Measurements from ENCODE around the gene SMKR1. TPM values are rescaled to one million over a fixed set of nuclear protein-coding genes. Genes with fewer than 3 reads are reported as not detected.

SMKR1 gene
- total RNA-seq, 2 donors from 2014 or later, result 0.59 to 6.6 TPM

GRCh38 chr7:129535896-129536295 lies 33.6 kb downstream of the SMKR1 start:
- DNase-seq (ENCODE audit: low spot score), result no peak
- Histone ChIP-seq H3K27me3 (replicated peaks; ENCODE audit: insufficient read depth) (no peaks in the 10 kb centered on the region), H3K36me3 (no peaks in the 10 kb centered on the region), H3K4me1 (replicated peaks) (no peaks in the 10 kb centered on the region), H3K4me3 (no peak overlapping the region), H3K9me3 (no peaks in the 10 kb centered on the region), H3K27ac (no peak overlapping the region)
- WGBS, result 79% methylated on average over 5 of the region's 5 CpGs
- intact Hi-C loops (cut with DNase I), result no loop called here
- no peak for TF ChIP-seq POLR2A (IDR thresholded peaks at IDR 0.05)
- TF ChIP-seq, protein P1, sequence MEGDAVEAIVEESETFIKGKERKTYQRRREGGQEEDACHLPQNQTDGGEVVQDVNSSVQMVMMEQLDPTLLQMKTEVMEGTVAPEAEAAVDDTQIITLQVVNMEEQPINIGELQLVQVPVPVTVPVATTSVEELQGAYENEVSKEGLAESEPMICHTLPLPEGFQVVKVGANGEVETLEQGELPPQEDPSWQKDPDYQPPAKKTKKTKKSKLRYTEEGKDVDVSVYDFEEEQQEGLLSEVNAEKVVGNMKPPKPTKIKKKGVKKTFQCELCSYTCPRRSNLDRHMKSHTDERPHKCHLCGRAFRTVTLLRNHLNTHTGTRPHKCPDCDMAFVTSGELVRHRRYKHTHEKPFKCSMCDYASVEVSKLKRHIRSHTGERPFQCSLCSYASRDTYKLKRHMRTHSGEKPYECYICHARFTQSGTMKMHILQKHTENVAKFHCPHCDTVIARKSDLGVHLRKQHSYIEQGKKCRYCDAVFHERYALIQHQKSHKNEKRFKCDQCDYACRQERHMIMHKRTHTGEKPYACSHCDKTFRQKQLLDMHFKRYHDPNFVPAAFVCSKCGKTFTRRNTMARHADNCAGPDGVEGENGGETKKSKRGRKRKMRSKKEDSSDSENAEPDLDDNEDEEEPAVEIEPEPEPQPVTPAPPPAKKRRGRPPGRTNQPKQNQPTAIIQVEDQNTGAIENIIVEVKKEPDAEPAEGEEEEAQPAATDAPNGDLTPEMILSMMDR (IDR thresholded peaks at IDR 0.05), result no peak
- no peak for TF ChIP-seq POLR2AphosphoS5 (IDR thresholded peaks at IDR 0.05)

GRCh38 chr7:129536323-129536722 lies 34.0 kb downstream of the SMKR1 start:
- H3K36me3 ChIP-seq, result no peaks in the 10 kb centered on the region
- intact Hi-C loops (cut with DNase I), result no loop called here
- no peaks in the 10 kb centered on the region for H3K9me3 ChIP-seq
- H3K27ac ChIP-seq, result no peak overlapping the region
- H3K4me1 ChIP-seq (replicated peaks), result no peaks in the 10 kb centered on the region
- H3K4me3 ChIP-seq, result no peak overlapping the region
- no peaks in the 10 kb centered on the region for H3K27me3 ChIP-seq (replicated peaks; ENCODE audit: insufficient read depth)
- WGBS, result 68% methylated on average over 9 of the region's 9 CpGs
- no peak for DNase-seq (ENCODE audit: low spot score)
- no peak for TF ChIP-seq POLR2AphosphoS5 (IDR thresholded peaks at IDR 0.05)
- TF ChIP-seq, protein P1 (IDR thresholded peaks at IDR 0.05), result no peak
- TF ChIP-seq POLR2A (IDR thresholded peaks at IDR 0.05), result no peak

GRCh38 chr7:129538790-129539189 lies 36.5 kb downstream of the SMKR1 start:
- H3K4me1 ChIP-seq (replicated peaks), result no peaks in the 10 kb centered on the region
- H3K4me3 ChIP-seq, result no peak overlapping the region
- H3K27ac ChIP-seq, result no peak overlapping the region
- no peaks in the 10 kb centered on the region for H3K9me3 ChIP-seq
- DNase-seq (ENCODE audit: low spot score), result no peak
- TF ChIP-seq, protein P1 (IDR thresholded peaks at IDR 0.05), result no peak
- TF ChIP-seq POLR2A (IDR thresholded peaks at IDR 0.05) (no peak), POLR2AphosphoS5 (IDR thresholded peaks at IDR 0.05) (no peak)
- intact Hi-C loops (cut with DNase I), result no loop called here
- no peaks in the 10 kb centered on the region for H3K27me3 ChIP-seq (replicated peaks; ENCODE audit: insufficient read depth)
- no peaks in the 10 kb centered on the region for H3K36me3 ChIP-seq

GRCh38 chr7:129540340-129540739 lies 38.0 kb downstream of the SMKR1 start:
- Histone ChIP-seq H3K27ac (no peak overlapping the region), H3K4me3 (no peak overlapping the region)
- 88% methylated on average over 10 of the region's 10 CpGs for WGBS

GRCh38 chr7:129544700-129545099 lies 42.4 kb downstream of the SMKR1 start:
- no peak for DNase-seq (ENCODE audit: low spot score)
- WGBS, result 87% methylated on average over 5 of the region's 5 CpGs

More at GRCh38 chr7:129540340-129540739, 38.0 kb downstream of the SMKR1 start:
- TF ChIP-seq, protein P1 (IDR thresholded peaks at IDR 0.05), result no peak
- TF ChIP-seq POLR2A (IDR thresholded peaks at IDR 0.05) (no peak), POLR2AphosphoS5 (IDR thresholded peaks at IDR 0.05) (no peak)
- intact Hi-C loops (cut with DNase I), result no loop called here
- H3K9me3 ChIP-seq, result no peaks in the 10 kb centered on the region
- no peak for DNase-seq (ENCODE audit: low spot score)
- H3K4me1 ChIP-seq (replicated peaks), result no peaks in the 10 kb centered on the region
- no peaks in the 10 kb centered on the region for H3K36me3 ChIP-seq
- H3K27me3 ChIP-seq (replicated peaks; ENCODE audit: insufficient read depth), result no peaks in the 10 kb centered on the region

More at GRCh38 chr7:129544700-129545099, 42.4 kb downstream of the SMKR1 start:
- Histone ChIP-seq H3K36me3 (no peaks in the 10 kb centered on the region), H3K9me3 (no peaks in the 10 kb centered on the region), H3K4me1 (replicated peaks) (no peaks in the 10 kb centered on the region), H3K27ac (no peak overlapping the region), H3K27me3 (replicated peaks; ENCODE audit: insufficient read depth) (no peaks in the 10 kb centered on the region), H3K4me3 (no peak overlapping the region)
- intact Hi-C loops (cut with DNase I), result no loop called here
- TF ChIP-seq, protein P1 (IDR thresholded peaks at IDR 0.05), result no peak
- TF ChIP-seq POLR2A (IDR thresholded peaks at IDR 0.05) (no peak), POLR2AphosphoS5 (IDR thresholded peaks at IDR 0.05) (no peak)
